ENCODE results near the gene EEF2. TPM values are rescaled to one million over a fixed set of nuclear protein-coding genes. Genes with fewer than 3 reads are reported as not detected.

The EEF2 gene
- total and polyA plus RNA-seq, 2 of the 4 experiments (the other 2 are of a cell fraction) = 1,505 to 2,161 TPM

DNA sequence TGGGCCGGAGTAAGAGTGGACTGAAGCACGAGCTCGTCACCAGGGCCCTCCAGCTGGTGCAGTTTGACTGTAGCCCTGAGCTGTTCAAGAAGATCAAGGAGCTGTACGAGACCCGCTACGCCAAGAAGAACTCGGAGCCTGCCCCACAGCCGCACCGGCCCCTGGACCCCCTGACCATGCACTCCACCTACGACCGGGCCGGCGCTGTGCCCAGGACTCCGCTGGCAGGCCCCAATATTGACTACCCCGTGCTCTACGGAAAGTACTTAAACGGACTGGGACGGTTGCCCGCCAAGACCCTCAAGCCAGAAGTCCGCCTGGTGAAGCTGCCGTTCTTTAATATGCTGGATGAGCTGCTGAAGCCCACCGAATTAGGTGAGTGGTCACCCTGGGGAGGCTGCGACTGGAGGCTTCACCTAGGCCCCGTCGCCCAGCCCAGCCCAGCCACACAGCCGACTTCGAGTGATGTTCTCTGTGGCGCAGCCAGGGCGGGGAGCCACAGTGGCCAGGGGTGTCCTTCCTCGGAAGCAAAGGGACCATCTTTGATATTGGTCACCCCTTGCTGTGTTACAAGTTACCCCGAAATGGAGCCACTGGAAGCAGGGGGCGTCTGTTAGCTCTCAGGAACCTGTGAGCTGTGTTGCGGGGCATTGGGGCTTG lies 27.8 kb upstream of the EEF2 start:
- no peak overlapping the region for H3K23ac ChIP-seq (ENCODE audit: low read depth, low read length)
- no peak overlapping the region for H2BK15ac ChIP-seq (ENCODE audit: low read depth, low read length)
- ChIA-PET CTCF (no interaction called here), POLR2A (ENCODE audit: unreplicated experiment) (no interaction called here)
- peaks cover 25 to 88% of the 10 kb centered on the region in 2 experiments for H3K79me1 ChIP-seq (ENCODE audit: low read depth in 1 of 2, low read length in 2 of 2)
- H2BK5ac ChIP-seq (ENCODE audit: low read depth, low read length, poor library complexity, severe bottlenecking) = no peak overlapping the region
- H3K9ac ChIP-seq (ENCODE audit: low read depth, low read length) = no peak overlapping the region
- no peak overlapping the region for H3K18ac ChIP-seq (ENCODE audit: low read depth, low read length)
- H2BK20ac ChIP-seq (ENCODE audit: low read depth, low read length) = no peak overlapping the region
- DNase-seq (no peak), ATAC-seq (ENCODE audit: low read depth) (no peak)
- dilution Hi-C loops (cut with HindIII; ENCODE audit: low sequenced_read_pairs, unreplicated experiment) = no loop called here
- H3K4me2 ChIP-seq (ENCODE audit: low read depth, low read length) = no peak overlapping the region
- in situ Hi-C loops (cut with MboI; ENCODE audit: low sequenced_read_pairs) = no loop called here
- H4K20me1 ChIP-seq (ENCODE audit: insufficient read depth, low read length) = peaks cover 95% of the 10 kb centered on the region
- no peak overlapping the region for H2AFZ ChIP-seq (replicated peaks; ENCODE audit: low read length, poor library complexity)
- no peaks in the 10 kb centered on the region for H3K9me3 ChIP-seq (ENCODE audit: control insufficient read depth, insufficient read depth, low read length)
- no peak overlapping the region for H3K14ac ChIP-seq (replicated peaks; ENCODE audit: low read depth, low read length)
- no peak overlapping the region for H4K91ac ChIP-seq (ENCODE audit: insufficient read depth, low read depth, low read length)
- H3K56ac ChIP-seq (ENCODE audit: extremely low read depth, insufficient read depth, low read length) = no peak overlapping the region
- H4K5ac ChIP-seq (ENCODE audit: low read depth, low read length) = no peak overlapping the region
- no peak overlapping the region for H2AK5ac ChIP-seq (ENCODE audit: low read depth, low read length)
- 97% methylated on average over 32 of the region's 33 CpGs; no CpG with 5 or more reads in 1 of the 2 experiments for WGBS, 2 experiments (ENCODE audit: extremely low coverage in 2 of 2, insufficient read length in 1 of 2)
- H3K4ac ChIP-seq (ENCODE audit: low read depth, low read length) = no peak overlapping the region
- no TSS peak for BruUV-seq (replicated peaks)
- H3K4me3 ChIP-seq (ENCODE audit: insufficient read depth, low read depth, low read length) = no peak overlapping the region
- no peak for TF ChIP-seq NFE2L2 (IDR thresholded peaks at IDR 0.05; ENCODE audit: low read depth, low read length)
- TF ChIP-seq CHD1 (IDR thresholded peaks at IDR 0.05; ENCODE audit: low read depth, low read length) = no peak
- no peak for TF ChIP-seq SMC3 (IDR thresholded peaks at IDR 0.05; ENCODE audit: low read depth, low read length)
- TF ChIP-seq BHLHE40 (IDR thresholded peaks at IDR 0.05; ENCODE audit: low read depth, low read length) = no peak
- TF ChIP-seq MXI1 (IDR thresholded peaks at IDR 0.05; ENCODE audit: borderline replicate concordance, low read depth, low read length) = no peak
- TF ChIP-seq RCOR1 (IDR thresholded peaks at IDR 0.05; ENCODE audit: insufficient replicate concordance, low read length) = no peak
- TF ChIP-seq, protein P1, sequence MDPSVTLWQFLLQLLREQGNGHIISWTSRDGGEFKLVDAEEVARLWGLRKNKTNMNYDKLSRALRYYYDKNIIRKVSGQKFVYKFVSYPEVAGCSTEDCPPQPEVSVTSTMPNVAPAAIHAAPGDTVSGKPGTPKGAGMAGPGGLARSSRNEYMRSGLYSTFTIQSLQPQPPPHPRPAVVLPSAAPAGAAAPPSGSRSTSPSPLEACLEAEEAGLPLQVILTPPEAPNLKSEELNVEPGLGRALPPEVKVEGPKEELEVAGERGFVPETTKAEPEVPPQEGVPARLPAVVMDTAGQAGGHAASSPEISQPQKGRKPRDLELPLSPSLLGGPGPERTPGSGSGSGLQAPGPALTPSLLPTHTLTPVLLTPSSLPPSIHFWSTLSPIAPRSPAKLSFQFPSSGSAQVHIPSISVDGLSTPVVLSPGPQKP (IDR thresholded peaks at IDR 0.05; ENCODE audit: borderline replicate concordance, low read depth, low read length) = no peak
- TF ChIP-seq, protein P2, sequence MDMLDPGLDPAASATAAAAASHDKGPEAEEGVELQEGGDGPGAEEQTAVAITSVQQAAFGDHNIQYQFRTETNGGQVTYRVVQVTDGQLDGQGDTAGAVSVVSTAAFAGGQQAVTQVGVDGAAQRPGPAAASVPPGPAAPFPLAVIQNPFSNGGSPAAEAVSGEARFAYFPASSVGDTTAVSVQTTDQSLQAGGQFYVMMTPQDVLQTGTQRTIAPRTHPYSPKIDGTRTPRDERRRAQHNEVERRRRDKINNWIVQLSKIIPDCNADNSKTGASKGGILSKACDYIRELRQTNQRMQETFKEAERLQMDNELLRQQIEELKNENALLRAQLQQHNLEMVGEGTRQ (IDR thresholded peaks at IDR 0.05; ENCODE audit: low read depth, low read length) = no peak
- no peak for TF ChIP-seq MAZ (IDR thresholded peaks at IDR 0.05; ENCODE audit: borderline replicate concordance, low read depth, low read length)
- TF ChIP-seq POLR2A (IDR thresholded peaks at IDR 0.05; ENCODE audit: low read depth, low read length) = no peak
- TF ChIP-seq, protein P3, sequence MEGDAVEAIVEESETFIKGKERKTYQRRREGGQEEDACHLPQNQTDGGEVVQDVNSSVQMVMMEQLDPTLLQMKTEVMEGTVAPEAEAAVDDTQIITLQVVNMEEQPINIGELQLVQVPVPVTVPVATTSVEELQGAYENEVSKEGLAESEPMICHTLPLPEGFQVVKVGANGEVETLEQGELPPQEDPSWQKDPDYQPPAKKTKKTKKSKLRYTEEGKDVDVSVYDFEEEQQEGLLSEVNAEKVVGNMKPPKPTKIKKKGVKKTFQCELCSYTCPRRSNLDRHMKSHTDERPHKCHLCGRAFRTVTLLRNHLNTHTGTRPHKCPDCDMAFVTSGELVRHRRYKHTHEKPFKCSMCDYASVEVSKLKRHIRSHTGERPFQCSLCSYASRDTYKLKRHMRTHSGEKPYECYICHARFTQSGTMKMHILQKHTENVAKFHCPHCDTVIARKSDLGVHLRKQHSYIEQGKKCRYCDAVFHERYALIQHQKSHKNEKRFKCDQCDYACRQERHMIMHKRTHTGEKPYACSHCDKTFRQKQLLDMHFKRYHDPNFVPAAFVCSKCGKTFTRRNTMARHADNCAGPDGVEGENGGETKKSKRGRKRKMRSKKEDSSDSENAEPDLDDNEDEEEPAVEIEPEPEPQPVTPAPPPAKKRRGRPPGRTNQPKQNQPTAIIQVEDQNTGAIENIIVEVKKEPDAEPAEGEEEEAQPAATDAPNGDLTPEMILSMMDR (conservative IDR thresholded peaks at IDR 0.05; ENCODE audit: low read depth, low read length) = no peak
- no peak for TF ChIP-seq CEBPB (IDR thresholded peaks at IDR 0.05; ENCODE audit: low read depth, low read length)
- peaks cover 41% of the 10 kb centered on the region for H3K36me3 ChIP-seq (ENCODE audit: control insufficient read depth, insufficient read depth, low read length)
- no peak overlapping the region for H3K27ac ChIP-seq (ENCODE audit: insufficient read depth, low read length)
- no peaks in the 10 kb centered on the region for H3K27me3 ChIP-seq (ENCODE audit: control insufficient read depth, insufficient read depth, low read length)
- H2BK120ac ChIP-seq (ENCODE audit: low read depth, low read length) = no peak overlapping the region
- no peak overlapping the region for H2AK9ac ChIP-seq (replicated peaks; ENCODE audit: low read depth, low read length, poor library complexity)
- H3K9me1 ChIP-seq (ENCODE audit: insufficient read depth, low read length) = no peaks in the 10 kb centered on the region
- intact Hi-C loops (cut with micrococcal nuclease) = no loop called here
- no peak overlapping the region for H4K8ac ChIP-seq (ENCODE audit: low read depth in 2 of 2, low read length in 2 of 2)
- peaks cover 22% of the 10 kb centered on the region for H3K4me1 ChIP-seq (ENCODE audit: control insufficient read depth, insufficient read depth, low read length)
